Testis (tissue), 3 donors: Measurements from ENCODE around the gene MMP28. TPM values are rescaled to one million over a fixed set of nuclear protein-coding genes. Genes with fewer than 3 reads are reported as not detected.

Experiments used
- DNase-seq: peaks from one replicate; pipeline ENCODE4 v3.0.0-alpha.2; 2019
- H3K27ac ChIP-seq, 2 donors: fragments of 200-600 bp; sonication (generic); one replicate each; pipeline ENCODE4 v1.5.1; 2019
- H3K27me3 ChIP-seq: fragments of 200-600 bp; sonication (generic); one replicate; pipeline ENCODE4 v1.5.1; 2019
- H3K36me3 ChIP-seq: fragments of 200-600 bp; sonication (generic); one replicate; pipeline ENCODE4 v1.5.1; 2017; ENCODE audit warnings: low read depth; ENCODE audit errors: missing control alignments
- H3K4me1 ChIP-seq: fragments of 200-600 bp; sonication (generic); one replicate; pipeline ENCODE4 v1.5.1; 2019
- H3K4me3 ChIP-seq, 2 donors: fragments of 200-600 bp; sonication (generic); one replicate each; pipeline ENCODE4 v1.5.1; 2017 to 2019
- H3K9me3 ChIP-seq: fragments of 200-600 bp; sonication (generic); one replicate; pipeline ENCODE4 v1.5.1; 2017
- POLR2A ChIP-seq: fragments of 450-650 bp; IDR thresholded peaks from one replicate; pipeline ENCODE4 v1.6.1; 2017; ENCODE audit warnings: antibody characterized with exemption, mild to moderate bottlenecking, moderate library complexity
- WGBS, 2 donors: methylation state at CpG; one replicate each; pipeline ENCODE4 v1.1.5; 2018; 5-methylcytosine and 5-hydroxymethylcytosine counted together
- intact Hi-C: fragments of 100-400 bp; cut with DNase I; formaldehyde crosslinking; loops from one replicate; pipeline ENCODE4 v1.15.1; 2023; ENCODE audit warnings: low total_unique reads
- polyA plus RNA-seq: library from polyadenylated mRNA; stranded (reverse); fragments of 350-450 nt; fragmentation: Illumina TruSeq; extraction: RNeasy Lipid Tissue Mini Kit (QIAGEN cat#74804); gene quantifications from one replicate; pipeline ENCODE4 v1.2.3, GENCODE V29; 2014; ENCODE audit warnings: low read depth, low replicate concordance; ENCODE audit not compliant: insufficient read depth
- total RNA-seq, 2 donors: library from RNA; depleted of rRNA; stranded (reverse); fragments of >200 nt; gene quantifications; one replicate each; pipeline ENCODE4 v1.2.3, GENCODE V29; 2016
- TF ChIP-seq, protein P1 (sequence below), 3 experiments: fragments of 450-650 bp in 2 of 3; fragments of 200-600 bp in 1 of 3; sonication (generic) in 1 of 3; IDR thresholded peaks; one replicate each; pipeline ENCODE4 v1.5.1; 2016 to 2019; ENCODE audit warnings: antibody characterized with exemption in 3 of 3, mild to moderate bottlenecking in 2 of 3, moderate library complexity in 1 of 3

Gene MMP28
- total and polyA plus RNA-seq, 3 donors from 2014 or later, result 78.3 to 237 (median 179) TPM

DNA sequence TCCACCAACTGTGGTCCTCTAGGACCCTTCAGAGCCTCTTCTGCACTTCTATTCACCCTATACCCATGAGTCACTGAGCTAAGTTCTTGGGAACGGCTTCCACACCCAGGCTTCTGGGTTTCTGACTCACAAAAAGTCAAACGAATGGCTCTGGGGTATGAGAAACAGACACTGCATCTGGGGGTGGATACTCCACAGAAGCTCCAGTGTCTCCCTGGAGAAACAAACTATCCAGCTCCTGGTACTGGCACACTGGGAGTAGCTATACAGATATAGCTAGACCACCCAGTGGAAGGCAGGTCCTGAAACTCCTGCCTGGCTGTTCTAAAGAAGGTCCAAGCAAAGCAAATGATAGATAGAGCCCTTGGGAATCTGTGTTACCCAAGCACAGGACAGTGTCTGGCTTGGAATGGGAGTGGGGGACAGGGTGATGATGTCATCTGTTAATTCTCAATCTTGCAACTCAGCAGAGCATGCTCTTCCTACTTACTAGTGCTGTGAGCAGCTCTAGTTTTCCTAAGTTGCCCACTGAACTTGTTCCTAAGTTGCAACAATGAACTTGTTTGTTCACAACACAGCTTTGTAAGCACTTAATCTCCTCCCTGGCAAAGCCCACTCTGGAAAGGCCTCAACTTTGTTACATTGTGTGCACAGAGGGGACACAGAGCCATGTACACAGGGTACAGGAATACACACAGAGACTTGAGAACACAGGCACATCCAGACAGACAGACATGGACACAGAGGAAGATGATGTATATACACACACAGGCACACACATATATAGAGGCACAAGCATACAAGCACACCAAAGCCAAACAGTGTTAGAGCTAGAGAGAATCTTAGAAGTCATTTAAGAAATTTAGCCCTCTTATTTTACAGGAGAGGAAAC lies 6.7 kb downstream of the MMP28 start:
- no peaks in the 10 kb centered on the region for H3K9me3 ChIP-seq
- 18 to 23% methylated on average over 2 of the region's 2 CpGs for WGBS, 2 donors
- H3K27ac ChIP-seq, result peak overlapping the region; percentile 73 to 81
- peak; percentile 75 for DNase-seq
- H3K4me1 ChIP-seq, result peaks cover 41% of the 10 kb centered on the region
- H3K27me3 ChIP-seq, result no peaks in the 10 kb centered on the region
- TF ChIP-seq POLR2A, result no peak
- TF ChIP-seq, protein P1, sequence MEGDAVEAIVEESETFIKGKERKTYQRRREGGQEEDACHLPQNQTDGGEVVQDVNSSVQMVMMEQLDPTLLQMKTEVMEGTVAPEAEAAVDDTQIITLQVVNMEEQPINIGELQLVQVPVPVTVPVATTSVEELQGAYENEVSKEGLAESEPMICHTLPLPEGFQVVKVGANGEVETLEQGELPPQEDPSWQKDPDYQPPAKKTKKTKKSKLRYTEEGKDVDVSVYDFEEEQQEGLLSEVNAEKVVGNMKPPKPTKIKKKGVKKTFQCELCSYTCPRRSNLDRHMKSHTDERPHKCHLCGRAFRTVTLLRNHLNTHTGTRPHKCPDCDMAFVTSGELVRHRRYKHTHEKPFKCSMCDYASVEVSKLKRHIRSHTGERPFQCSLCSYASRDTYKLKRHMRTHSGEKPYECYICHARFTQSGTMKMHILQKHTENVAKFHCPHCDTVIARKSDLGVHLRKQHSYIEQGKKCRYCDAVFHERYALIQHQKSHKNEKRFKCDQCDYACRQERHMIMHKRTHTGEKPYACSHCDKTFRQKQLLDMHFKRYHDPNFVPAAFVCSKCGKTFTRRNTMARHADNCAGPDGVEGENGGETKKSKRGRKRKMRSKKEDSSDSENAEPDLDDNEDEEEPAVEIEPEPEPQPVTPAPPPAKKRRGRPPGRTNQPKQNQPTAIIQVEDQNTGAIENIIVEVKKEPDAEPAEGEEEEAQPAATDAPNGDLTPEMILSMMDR (IDR thresholded peaks at IDR 0.05), result no peak
- H3K36me3 ChIP-seq, result no peaks in the 10 kb centered on the region
- intact Hi-C loops, result no loop called here
- no peak overlapping the region for H3K4me3 ChIP-seq

DNA sequence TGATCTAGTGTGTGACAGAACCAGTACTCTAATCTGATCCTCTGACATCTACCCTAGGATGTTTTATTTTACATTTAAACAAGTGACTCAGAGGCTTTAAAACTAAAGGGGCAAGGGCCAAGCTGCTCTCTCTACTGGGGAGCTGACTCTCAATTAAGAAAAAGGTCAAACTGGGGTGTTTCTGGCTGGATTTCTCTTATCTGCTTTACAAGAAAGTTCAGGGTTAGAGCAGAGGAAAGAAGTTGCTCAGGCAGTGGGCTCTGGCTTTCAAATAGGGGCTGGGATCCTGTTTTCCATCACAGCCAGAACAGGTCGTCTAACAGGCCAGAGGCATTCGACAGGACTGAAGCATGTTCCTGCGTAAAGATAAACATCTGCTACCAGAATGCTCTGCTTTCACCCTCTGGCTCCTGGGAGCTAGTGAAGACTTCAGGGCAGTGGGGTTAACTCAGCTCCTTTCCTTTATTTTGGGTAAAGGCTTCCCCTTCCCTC lies 8.5 kb downstream of the MMP28 start:
- TF ChIP-seq POLR2A, result no peak
- TF ChIP-seq, protein P1 (IDR thresholded peaks at IDR 0.05), result no peak
- intact Hi-C loops, result no loop called here
- WGBS, 2 donors, result 36 to 37% methylated on average over 3 of the region's 3 CpGs
- H3K27me3 ChIP-seq, result no peaks in the 10 kb centered on the region
- peak overlapping the region; percentile 73 to 81 for H3K27ac ChIP-seq
- no peaks in the 10 kb centered on the region for H3K9me3 ChIP-seq
- no peak overlapping the region for H3K4me3 ChIP-seq
- DNase-seq, result no peak
- H3K4me1 ChIP-seq, result peaks cover 51% of the 10 kb centered on the region
- no peaks in the 10 kb centered on the region for H3K36me3 ChIP-seq

DNA sequence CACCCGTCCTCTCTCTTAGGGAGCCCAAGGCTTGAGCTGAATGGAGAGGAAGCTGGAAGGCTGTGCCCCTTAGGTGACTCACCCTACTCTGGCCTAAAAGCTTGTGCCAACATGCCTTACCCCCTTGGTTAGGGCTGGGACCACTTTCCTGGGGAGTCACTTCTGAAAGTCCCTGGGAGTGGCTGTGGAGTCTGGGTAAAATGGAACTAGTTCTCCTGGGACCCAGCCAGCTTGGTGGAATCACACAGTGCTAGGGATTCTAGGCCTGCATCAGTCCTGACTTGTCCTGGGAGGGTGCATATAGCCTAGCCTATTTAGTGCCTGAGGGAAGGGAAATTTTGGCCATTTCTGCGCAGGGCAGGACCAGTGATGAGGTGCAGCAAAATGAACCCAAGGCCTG lies 10.5 kb downstream of the MMP28 start:
- Histone ChIP-seq H3K4me1 (peaks cover 51% of the 10 kb centered on the region), H3K9me3 (no peaks in the 10 kb centered on the region), H3K27me3 (no peaks in the 10 kb centered on the region), H3K36me3 (no peaks in the 10 kb centered on the region), H3K4me3 (no peak overlapping the region), H3K27ac (peak overlapping the region; percentile 33 to 53)
- no peak for TF ChIP-seq POLR2A
- TF ChIP-seq, protein P1 (IDR thresholded peaks at IDR 0.05), result no peak
- intact Hi-C loops, result no loop called here
- WGBS, 2 donors, result 65 to 75% methylated on average over 2 of the region's 2 CpGs
- DNase-seq, result no peak

DNA sequence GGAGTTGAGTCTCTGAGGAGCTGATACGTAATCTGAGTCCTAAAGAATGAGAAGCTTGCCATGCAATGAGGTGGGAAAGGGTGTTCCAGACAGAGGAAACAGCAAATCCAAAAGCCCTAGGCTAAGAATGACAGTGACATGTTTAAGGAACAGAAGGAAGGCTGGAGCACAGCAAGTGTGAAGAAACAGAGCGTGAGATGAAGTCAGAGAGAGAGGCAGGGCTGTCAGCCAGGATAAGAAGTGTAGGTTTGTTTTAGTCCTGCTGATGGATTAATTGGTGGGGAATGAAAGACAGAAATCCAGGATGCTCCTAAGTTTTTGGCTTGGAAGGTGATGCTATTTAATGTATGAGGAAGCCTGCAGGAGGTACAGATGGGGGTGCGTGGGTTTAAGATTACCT lies 14.5 kb downstream of the MMP28 start:
- Histone ChIP-seq H3K36me3 (no peaks in the 10 kb centered on the region), H3K27me3 (no peaks in the 10 kb centered on the region), H3K4me3 (no peak overlapping the region), H3K9me3 (no peaks in the 10 kb centered on the region), H3K27ac (no peak overlapping the region), H3K4me1 (peaks cover 24% of the 10 kb centered on the region)
- 73 to 77% methylated on average over 3 of the region's 3 CpGs for WGBS, 2 donors
- intact Hi-C loops, result no loop called here
- TF ChIP-seq, protein P1 (IDR thresholded peaks at IDR 0.05), result no peak
- TF ChIP-seq POLR2A, result no peak
- no peak for DNase-seq
